ENCODE results near the gene LMF1. TPM values are rescaled to one million over a fixed set of nuclear protein-coding genes. Genes with fewer than 3 reads are reported as not detected.

Gene LMF1
- total and polyA plus RNA-seq, 9 of the 15 experiments (the other 6 are each of a cell fraction or from before 2014, with no cell fraction given) = 0.11 to 1.6 (median 0.55) TPM; not detected in 1

- no peak overlapping the region for H2AFZ ChIP-seq (ENCODE audit: low read depth, low read length)
- H3K36me3 ChIP-seq (ENCODE audit: control insufficient read depth, insufficient read depth, low read length) = no peaks in the 10 kb centered on the region; the same call in 2 of the 3 replicates
- POLR2A ChIA-PET = interaction anchor here (0.6 kb wide), 1 partner anchor 89 kb away, joined by 3 read pairs; no protein-coding TSS in a partner anchor
- H3K9me3 ChIP-seq (replicated peaks; ENCODE audit: control insufficient read depth, insufficient read depth, low read depth, low read length) = no peaks in the 10 kb centered on the region; the same call in 1 of the 2 replicates
- FAIRE-seq (no peak), ATAC-seq (no peak), DNase-seq (ENCODE audit: extremely low read depth in 1 of 4, low spot score in 3 of 4) (no peak)
- no TSS peak for BruUV-seq (replicated peaks)
- WGBS (ENCODE audit: insufficient coverage, low coverage, missing lambda C conversion rate) = 6% methylated on average over 7 of the region's 8 CpGs
- no peak overlapping the region for H3K9ac ChIP-seq (ENCODE audit: insufficient read depth in 1 of 2, low read depth in 2 of 2, low read length in 2 of 2)
- no peak for TF ChIP-seq ZKSCAN3 (CRISPR knock-in tag; IDR thresholded peaks at IDR 0.05)
- no peak for TF ChIP-seq ZBTB12 (CRISPR knock-in tag; IDR thresholded peaks at IDR 0.05)
- no peak for TF ChIP-seq DLX4 (CRISPR knock-in tag; IDR thresholded peaks at IDR 0.05)
- no peak for TF ChIP-seq ZNF584 (CRISPR knock-in tag; IDR thresholded peaks at IDR 0.05; ENCODE audit: low read depth)
- no peak for TF ChIP-seq TAF1 (IDR thresholded peaks at IDR 0.05; ENCODE audit: control insufficient read depth, extremely low read depth, insufficient read depth, low read length, severe bottlenecking)
- TF ChIP-seq STAG1 (CRISPR knock-in tag; IDR thresholded peaks at IDR 0.05; ENCODE audit: borderline replicate concordance) = no peak
- TF ChIP-seq TAL1 (IDR thresholded peaks at IDR 0.05) = no peak
- no peak for TF ChIP-seq NFIX (CRISPR knock-in tag; IDR thresholded peaks at IDR 0.05; ENCODE audit: low read depth)
- no peak for TF ChIP-seq ZNF449 (CRISPR knock-in tag; IDR thresholded peaks at IDR 0.05)
- no peak for TF ChIP-seq SUPT5H (IDR thresholded peaks at IDR 0.05)
- H3K4me1 ChIP-seq (replicated peaks in 1 of 2; ENCODE audit: control insufficient read depth in 2 of 2, insufficient read depth in 2 of 2, low read length in 2 of 2) = peaks cover 4 to 57% of the 10 kb centered on the region in 2 experiments; a peak in 3 of 5 replicates
- in situ Hi-C loops (cut with MboI) = no loop called here
- H3K4me2 ChIP-seq (ENCODE audit: insufficient read depth, low read length) = no peak overlapping the region
- H3K9me1 ChIP-seq (ENCODE audit: control insufficient read depth, insufficient read depth, low read length) = no peaks in the 10 kb centered on the region
- intact Hi-C loops (cut with micrococcal nuclease) = no loop called here
- CTCF ChIA-PET (ENCODE audit: low intra/inter-chr PET ratio) = no interaction called here
- H3K27ac ChIP-seq (ENCODE audit: extremely low read depth, low read depth, low read length) = no peak overlapping the region
- H3K27me3 ChIP-seq (ENCODE audit: control insufficient read depth in 2 of 2, insufficient read depth in 2 of 2, low read length in 2 of 2) = peaks cover 38 to 60% of the 10 kb centered on the region in 2 experiments
- peaks cover 11% of the 10 kb centered on the region; the same call in 1 of the 2 replicates for H4K20me1 ChIP-seq (replicated peaks; ENCODE audit: control insufficient read depth, insufficient read depth, low read length)
- H3K79me2 ChIP-seq (ENCODE audit: control insufficient read depth, insufficient read depth, low read length) = 0 out of 3 replicates have a peak, but pooled peaks cover 8% of the 10 kb centered on the region
- H3K4me3 ChIP-seq = no peak overlapping the region
Measured at GRCh38 chr16:971981-972315, 1.2 kb upstream of the LMF1 start.

Data from K562 (cell line).